Measurements from ENCODE around the gene FAM180B. TPM values are rescaled to one million over a fixed set of nuclear protein-coding genes. Genes with fewer than 3 reads are reported as not detected.
A peak's percentile ranks its signal among the peaks of the same experiment; 100 is the strongest.
"Not testable (repeated sequence)": the region's sequence is repeated elsewhere in the genome, so short reads cannot be mapped to it uniquely, and the experiment has no call there.

The FAM180B gene
- total RNA-seq, 4 donors from 2014 or later: 0.72 to 2.3 (median 1.7) TPM; not detected in 1

- DNase-seq (ENCODE audit: low spot score in 2 of 2): no peak
- no peaks in the 10 kb centered on the region for H3K9me3 ChIP-seq
- no peaks in the 10 kb centered on the region for H3K36me3 ChIP-seq
- peaks cover 35% of the 10 kb centered on the region for H3K4me1 ChIP-seq
- TF ChIP-seq EP300 (IDR thresholded peaks at IDR 0.05) (no peak), POLR2AphosphoS5 (IDR thresholded peaks at IDR 0.05) (no peak), POLR2A (IDR thresholded peaks at IDR 0.05) (no peak), CTCF (IDR thresholded peaks at IDR 0.05) (no peak)
- no peaks in the 10 kb centered on the region for H3K27me3 ChIP-seq
- no peak overlapping the region for H3K4me3 ChIP-seq
- H3K27ac ChIP-seq: no peak overlapping the region
- 97% methylated on average over 6 of the region's 6 CpGs for WGBS
Measured at GRCh38 chr11:47545298-47545697, 41.2 kb upstream of the FAM180B start.

GRCh38 chr11:47546274-47546673 is 40.2 kb upstream of the FAM180B start:
- H3K4me3 ChIP-seq, H3K36me3 ChIP-seq: not testable (repeated sequence)
- WGBS: 95% methylated on average over 7 of the region's 7 CpGs

GRCh38 chr11:47550288-47551047 is 36.0 kb upstream of the FAM180B start:
- H3K27me3 ChIP-seq: no peaks in the 10 kb centered on the region
- peak in 1 of 2 donors; percentile 70 for DNase-seq (ENCODE audit: low spot score in 2 of 2)
- no peaks in the 10 kb centered on the region for H3K9me3 ChIP-seq
- H3K36me3 ChIP-seq: no peaks in the 10 kb centered on the region
- H3K4me1 ChIP-seq: peaks cover 51% of the 10 kb centered on the region
- H3K27ac ChIP-seq: no peak overlapping the region
- 81% methylated on average over 10 of the region's 10 CpGs for WGBS
- TF ChIP-seq POLR2A (IDR thresholded peaks at IDR 0.05): no peak
- no peak for TF ChIP-seq EP300 (IDR thresholded peaks at IDR 0.05)
- no peak for TF ChIP-seq CTCF (IDR thresholded peaks at IDR 0.05)
- no peak for TF ChIP-seq POLR2AphosphoS5 (IDR thresholded peaks at IDR 0.05)
- H3K4me3 ChIP-seq: no peak overlapping the region

More at GRCh38 chr11:47546274-47546673, 40.2 kb upstream of the FAM180B start:
- peaks cover 38% of the 10 kb centered on the region for H3K4me1 ChIP-seq
- DNase-seq (ENCODE audit: low spot score in 2 of 2); H3K9me3 ChIP-seq; H3K27me3 ChIP-seq; H3K27ac ChIP-seq: not testable (repeated sequence)

- H3K4me1 ChIP-seq: peaks cover 51% of the 10 kb centered on the region
- no peaks in the 10 kb centered on the region for H3K36me3 ChIP-seq
- no peak overlapping the region for H3K27ac ChIP-seq
- H3K27me3 ChIP-seq: no peaks in the 10 kb centered on the region
- DNase-seq (ENCODE audit: low spot score in 2 of 2): no peak
- no peaks in the 10 kb centered on the region for H3K9me3 ChIP-seq
- TF ChIP-seq POLR2A (IDR thresholded peaks at IDR 0.05) (no peak), EP300 (IDR thresholded peaks at IDR 0.05) (no peak), CTCF (IDR thresholded peaks at IDR 0.05) (peak in 1 of 2 donors; percentile 6), POLR2AphosphoS5 (IDR thresholded peaks at IDR 0.05) (no peak)
- peak overlapping the region; percentile 93 for H3K4me3 ChIP-seq
Measured at GRCh38 chr11:47551086-47551485, 35.4 kb upstream of the FAM180B start.

- Histone ChIP-seq H3K4me1 (peaks cover 50% of the 10 kb centered on the region), H3K27ac (peak overlapping the region; percentile 94), H3K4me3 (peak overlapping the region; percentile 93), H3K9me3 (no peaks in the 10 kb centered on the region), H3K27me3 (no peaks in the 10 kb centered on the region), H3K36me3 (no peaks in the 10 kb centered on the region)
- peak in 1 of 2 donors; percentile 70 for DNase-seq (ENCODE audit: low spot score in 2 of 2)
- no peak for TF ChIP-seq POLR2AphosphoS5 (IDR thresholded peaks at IDR 0.05)
- no peak for TF ChIP-seq EP300 (IDR thresholded peaks at IDR 0.05)
- no peak for TF ChIP-seq CTCF (IDR thresholded peaks at IDR 0.05)
- TF ChIP-seq POLR2A (IDR thresholded peaks at IDR 0.05): no peak
- WGBS: 1% methylated on average over 22 of the region's 22 CpGs
Measured at GRCh38 chr11:47552056-47552565, 34.4 kb upstream of the FAM180B start.
